Neural cell (in vitro differentiated cells): ENCODE measurements around the gene RNF212. TPM values are rescaled to one million over a fixed set of nuclear protein-coding genes. Genes with fewer than 3 reads are reported as not detected.

Experiments
- H2AFZ ChIP-seq: fragments of 200-600, 300-800 bp; sonication (generic), shearing (Covaris generic); 2 replicates; pipeline ENCODE4 v1.6.0; 2014; ENCODE audit warnings: low read depth, mild to moderate bottlenecking, antibody characterized with exemption, low read length, moderate library complexity
- H3F3A ChIP-seq: fragments of 200-600 bp; shearing (Covaris generic); 2 replicates; pipeline ENCODE4 v1.6.1; 2016; ENCODE audit warnings: mild to moderate bottlenecking, moderate library complexity, mixed read lengths, antibody characterized with exemption, low read length; ENCODE audit not compliant: insufficient read depth, poor library complexity, severe bottlenecking
- H3K27ac ChIP-seq: fragments of 200-600, 300-800 bp; sonication (generic), shearing (Covaris generic); 2 replicates; pipeline ENCODE4 v1.5.1; 2014; ENCODE audit warnings: mild to moderate bottlenecking, low read length, moderate library complexity
- H3K27me3 ChIP-seq: fragments of 300-800, 200-600 bp; sonication (generic), shearing (Covaris generic); 2 replicates; pipeline ENCODE4 v1.6.0; 2014; ENCODE audit warnings: mild to moderate bottlenecking, low read depth, low read length, moderate library complexity; ENCODE audit not compliant: insufficient read depth
- H3K36me3 ChIP-seq: fragments of 300-800, 200-600 bp; sonication (generic), shearing (Covaris generic); 2 replicates; pipeline ENCODE4 v1.5.1; 2014; ENCODE audit warnings: mild to moderate bottlenecking, antibody characterized with exemption, low read length, moderate library complexity; ENCODE audit not compliant: insufficient read depth
- H3K4me2 ChIP-seq: fragments of 300-800, 200-600 bp; sonication (generic), shearing (Covaris generic); 2 replicates; pipeline ENCODE4 v1.6.0; 2014; ENCODE audit warnings: mild to moderate bottlenecking, low read length
- H3K4me3 ChIP-seq: fragments of 300-800, 200-600 bp; sonication (generic), shearing (Covaris generic); 2 replicates; pipeline ENCODE4 v1.5.1; 2014; ENCODE audit warnings: mild to moderate bottlenecking, low read length, moderate library complexity
- H3K79me2 ChIP-seq: fragments of 200-600 bp; shearing (Covaris generic); replicated peaks from 2 replicates; pipeline ENCODE4 v1.6.0; 2014; ENCODE audit warnings: mild to moderate bottlenecking, low read length, moderate library complexity; ENCODE audit not compliant: insufficient read depth
- H3K9ac ChIP-seq: fragments of 300-800, 200-600 bp; sonication (generic), shearing (Covaris generic); 2 replicates; pipeline ENCODE4 v1.6.1; 2016; ENCODE audit warnings: mild to moderate bottlenecking, low read length, mixed read lengths
- H3K9me2 ChIP-seq: fragments of 200-600 bp; shearing (Covaris generic); 2 replicates; pipeline ENCODE4 v1.6.1; 2016; ENCODE audit warnings: mild to moderate bottlenecking, low read length, mixed read lengths; ENCODE audit not compliant: insufficient read depth
- H3K9me3 ChIP-seq: fragments of 200-600, 300-800 bp; sonication (generic), shearing (Covaris generic); 2 replicates; pipeline ENCODE4 v1.6.1; 2016; ENCODE audit warnings: mild to moderate bottlenecking, mixed run types, low read length, moderate library complexity, mixed read lengths
- H4K20me1 ChIP-seq: fragments of 200-600 bp; shearing (Covaris generic); 2 replicates; pipeline ENCODE4 v1.6.1; 2016; ENCODE audit warnings: mild to moderate bottlenecking, mixed run types; ENCODE audit not compliant: insufficient read depth
- EP300 ChIP-seq: fragments of 450-650 bp; conservative IDR thresholded peaks from 2 replicates; pipeline ENCODE4 v1.6.1; 2014; ENCODE audit warnings: antibody characterized with exemption, mild to moderate bottlenecking, moderate library complexity; ENCODE audit not compliant: poor library complexity, severe bottlenecking
- EZH2 ChIP-seq: fragments of 200-600, 300-800 bp; shearing (Covaris generic), sonication (generic); IDR thresholded peaks from 2 replicates; pipeline ENCODE4 v1.6.1; 2014; ENCODE audit warnings: antibody characterized with exemption, low read length, borderline replicate concordance, mild to moderate bottlenecking; ENCODE audit not compliant: insufficient read depth, poor library complexity, severe bottlenecking
- MXI1 ChIP-seq: fragments of 450-650 bp; conservative IDR thresholded peaks from 2 replicates; pipeline ENCODE4 v1.6.1; 2014; ENCODE audit warnings: antibody characterized with exemption, mild to moderate bottlenecking; ENCODE audit not compliant: poor library complexity, severe bottlenecking
- POLR2AphosphoS5 ChIP-seq: IDR thresholded peaks from 2 replicates; pipeline ENCODE4 v1.6.1; 2012
- RAD21 ChIP-seq: fragments of 450-650 bp; conservative IDR thresholded peaks from 2 replicates; pipeline ENCODE4 v1.6.1; 2014; ENCODE audit warnings: antibody characterized with exemption, mild to moderate bottlenecking, moderate library complexity
- SMC3 ChIP-seq: fragments of 450-650 bp; conservative IDR thresholded peaks from 2 replicates; pipeline ENCODE4 v1.6.1; 2014; ENCODE audit warnings: antibody characterized with exemption, mild to moderate bottlenecking, moderate library complexity; ENCODE audit not compliant: poor library complexity
- TAF1 ChIP-seq: IDR thresholded peaks from 2 replicates; pipeline ENCODE4 v1.6.1; 2012; ENCODE audit warnings: low read depth
- polyA plus RNA-seq: library from polyadenylated mRNA; depleted of rRNA; stranded (reverse); fragments of >200 nt; gene quantifications from 2 replicates; pipeline ENCODE4 v1.2.3, GENCODE V29; 2014
- TF ChIP-seq, protein P1 (sequence below): IDR thresholded peaks from 2 replicates; pipeline ENCODE4 v1.6.1; 2012; ENCODE audit warnings: borderline replicate concordance
- TF ChIP-seq, protein P2 (sequence below): fragments of 450-650 bp; IDR thresholded peaks from 2 replicates; pipeline ENCODE4 v1.5.1; 2014; ENCODE audit warnings: antibody characterized with exemption, mild to moderate bottlenecking, moderate library complexity; ENCODE audit not compliant: poor library complexity, severe bottlenecking

Gene RNF212
- polyA plus RNA-seq, 1 donor from 2014 or later = 1.5 TPM

DNA sequence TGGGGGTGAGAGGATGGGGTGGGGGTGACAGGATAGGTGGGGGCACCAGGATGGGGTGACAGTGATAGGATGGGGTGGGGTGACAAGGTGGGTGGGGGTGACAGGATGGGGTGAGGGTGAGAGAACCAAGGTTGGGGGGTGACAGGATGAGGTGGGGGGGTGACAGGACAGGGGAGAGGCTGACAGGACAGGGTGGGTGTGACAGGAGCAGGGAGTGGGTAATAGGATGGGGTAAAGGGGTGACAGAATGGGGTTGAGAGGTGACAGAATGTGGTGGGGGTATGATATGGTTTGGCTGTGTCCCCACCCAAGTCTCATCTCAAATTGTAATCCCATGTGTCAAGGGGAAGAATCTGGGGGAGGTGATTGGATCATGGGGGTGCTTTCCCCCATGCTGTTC lies 26.0 kb downstream of the RNF212 start:
- TF ChIP-seq SMC3 = no peak
- TF ChIP-seq, protein P1, sequence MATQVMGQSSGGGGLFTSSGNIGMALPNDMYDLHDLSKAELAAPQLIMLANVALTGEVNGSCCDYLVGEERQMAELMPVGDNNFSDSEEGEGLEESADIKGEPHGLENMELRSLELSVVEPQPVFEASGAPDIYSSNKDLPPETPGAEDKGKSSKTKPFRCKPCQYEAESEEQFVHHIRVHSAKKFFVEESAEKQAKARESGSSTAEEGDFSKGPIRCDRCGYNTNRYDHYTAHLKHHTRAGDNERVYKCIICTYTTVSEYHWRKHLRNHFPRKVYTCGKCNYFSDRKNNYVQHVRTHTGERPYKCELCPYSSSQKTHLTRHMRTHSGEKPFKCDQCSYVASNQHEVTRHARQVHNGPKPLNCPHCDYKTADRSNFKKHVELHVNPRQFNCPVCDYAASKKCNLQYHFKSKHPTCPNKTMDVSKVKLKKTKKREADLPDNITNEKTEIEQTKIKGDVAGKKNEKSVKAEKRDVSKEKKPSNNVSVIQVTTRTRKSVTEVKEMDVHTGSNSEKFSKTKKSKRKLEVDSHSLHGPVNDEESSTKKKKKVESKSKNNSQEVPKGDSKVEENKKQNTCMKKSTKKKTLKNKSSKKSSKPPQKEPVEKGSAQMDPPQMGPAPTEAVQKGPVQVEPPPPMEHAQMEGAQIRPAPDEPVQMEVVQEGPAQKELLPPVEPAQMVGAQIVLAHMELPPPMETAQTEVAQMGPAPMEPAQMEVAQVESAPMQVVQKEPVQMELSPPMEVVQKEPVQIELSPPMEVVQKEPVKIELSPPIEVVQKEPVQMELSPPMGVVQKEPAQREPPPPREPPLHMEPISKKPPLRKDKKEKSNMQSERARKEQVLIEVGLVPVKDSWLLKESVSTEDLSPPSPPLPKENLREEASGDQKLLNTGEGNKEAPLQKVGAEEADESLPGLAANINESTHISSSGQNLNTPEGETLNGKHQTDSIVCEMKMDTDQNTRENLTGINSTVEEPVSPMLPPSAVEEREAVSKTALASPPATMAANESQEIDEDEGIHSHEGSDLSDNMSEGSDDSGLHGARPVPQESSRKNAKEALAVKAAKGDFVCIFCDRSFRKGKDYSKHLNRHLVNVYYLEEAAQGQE = no peak
- TF ChIP-seq RAD21 = no peak
- no peak for TF ChIP-seq EP300
- TF ChIP-seq MXI1 = no peak
- TF ChIP-seq, protein P2, sequence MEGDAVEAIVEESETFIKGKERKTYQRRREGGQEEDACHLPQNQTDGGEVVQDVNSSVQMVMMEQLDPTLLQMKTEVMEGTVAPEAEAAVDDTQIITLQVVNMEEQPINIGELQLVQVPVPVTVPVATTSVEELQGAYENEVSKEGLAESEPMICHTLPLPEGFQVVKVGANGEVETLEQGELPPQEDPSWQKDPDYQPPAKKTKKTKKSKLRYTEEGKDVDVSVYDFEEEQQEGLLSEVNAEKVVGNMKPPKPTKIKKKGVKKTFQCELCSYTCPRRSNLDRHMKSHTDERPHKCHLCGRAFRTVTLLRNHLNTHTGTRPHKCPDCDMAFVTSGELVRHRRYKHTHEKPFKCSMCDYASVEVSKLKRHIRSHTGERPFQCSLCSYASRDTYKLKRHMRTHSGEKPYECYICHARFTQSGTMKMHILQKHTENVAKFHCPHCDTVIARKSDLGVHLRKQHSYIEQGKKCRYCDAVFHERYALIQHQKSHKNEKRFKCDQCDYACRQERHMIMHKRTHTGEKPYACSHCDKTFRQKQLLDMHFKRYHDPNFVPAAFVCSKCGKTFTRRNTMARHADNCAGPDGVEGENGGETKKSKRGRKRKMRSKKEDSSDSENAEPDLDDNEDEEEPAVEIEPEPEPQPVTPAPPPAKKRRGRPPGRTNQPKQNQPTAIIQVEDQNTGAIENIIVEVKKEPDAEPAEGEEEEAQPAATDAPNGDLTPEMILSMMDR = no peak
- no peak for TF ChIP-seq EZH2
- H3K4me3 ChIP-seq = no peak overlapping the region
- no peak overlapping the region for H3K27ac ChIP-seq
- H3F3A ChIP-seq = no peaks in the 10 kb centered on the region
- no peaks in the 10 kb centered on the region for H3K27me3 ChIP-seq
- no peak overlapping the region for H2AFZ ChIP-seq
- no peak overlapping the region for H3K4me2 ChIP-seq
- no peaks in the 10 kb centered on the region for H4K20me1 ChIP-seq
- H3K9me2 ChIP-seq = no peaks in the 10 kb centered on the region
- H3K9ac ChIP-seq = no peak overlapping the region
- H3K9me3 ChIP-seq = no peaks in the 10 kb centered on the region
- H3K36me3 ChIP-seq = no peaks in the 10 kb centered on the region
- H3K79me2 ChIP-seq = no peaks in the 10 kb centered on the region

DNA sequence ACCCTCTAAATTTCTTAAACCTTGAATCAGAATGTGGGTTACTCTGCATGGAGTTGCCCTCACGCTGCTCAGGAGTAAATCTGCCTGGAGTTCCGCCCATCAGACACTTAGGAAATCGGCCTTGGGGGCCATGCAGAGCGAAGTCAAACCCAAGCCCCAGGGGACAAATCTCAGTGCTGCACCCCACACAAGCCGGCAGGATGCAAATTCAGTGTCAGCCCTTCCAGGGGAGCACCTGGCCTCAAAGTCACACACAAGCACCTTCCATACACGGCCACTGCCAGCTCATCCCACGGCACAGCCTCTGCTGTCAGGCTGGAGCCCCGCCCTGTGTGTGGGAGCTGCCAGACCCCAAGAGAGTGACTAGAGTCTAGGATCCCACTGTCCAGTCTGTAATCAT lies 27.4 kb downstream of the RNF212 start:
- H3K9me2 ChIP-seq = no peaks in the 10 kb centered on the region
- H3K79me2 ChIP-seq = no peaks in the 10 kb centered on the region
- no peak overlapping the region for H3K9ac ChIP-seq
- no peak overlapping the region for H2AFZ ChIP-seq
- no peak overlapping the region for H3K4me2 ChIP-seq
- no peaks in the 10 kb centered on the region for H3F3A ChIP-seq
- no peak for TF ChIP-seq POLR2AphosphoS5
- no peak for TF ChIP-seq SMC3
- no peak for TF ChIP-seq TAF1
- TF ChIP-seq, protein P2 = no peak
- TF ChIP-seq EZH2 = no peak
- no peak for TF ChIP-seq MXI1
- no peak for TF ChIP-seq EP300
- no peak for TF ChIP-seq RAD21
- TF ChIP-seq, protein P1 = no peak
- no peaks in the 10 kb centered on the region for H3K9me3 ChIP-seq
- H3K27me3 ChIP-seq = no peaks in the 10 kb centered on the region
- no peaks in the 10 kb centered on the region for H4K20me1 ChIP-seq
- no peak overlapping the region for H3K27ac ChIP-seq
- H3K36me3 ChIP-seq = no peaks in the 10 kb centered on the region
- H3K4me3 ChIP-seq = no peak overlapping the region
